Thoracic aorta (tissue), 2 donors: ENCODE measurements around the gene CDYL. TPM values are rescaled to one million over a fixed set of nuclear protein-coding genes. Genes with fewer than 3 reads are reported as not detected.
A peak's percentile ranks its signal among the peaks of the same experiment; 100 is the strongest.
"Not testable (repeated sequence)": the region's sequence is repeated elsewhere in the genome, so short reads cannot be mapped to it uniquely, and the experiment has no call there.

Source experiments
- ATAC-seq: fragments of 150-250 bp; one replicate; pipeline ENCODE4 v1.8.0; 2017; ENCODE audit warnings: low read depth; ENCODE audit not compliant: insufficient number of reproducible peaks, low FRiP score
- DNase-seq: peaks from one replicate; pipeline ENCODE4 v3.0.0-alpha.2; 2020; ENCODE audit warnings: low spot score
- H3K27ac ChIP-seq, 2 donors: fragments of 200-600 bp; sonication (generic); 1 replicate in 1 of 2; 2 replicates in 1 of 2; pipeline ENCODE4 v1.5.1; 2016; ENCODE audit warnings: mild to moderate bottlenecking in 2 of 2, moderate library complexity in 2 of 2
- H3K27me3 ChIP-seq: fragments of 200-600 bp; sonication (generic); replicated peaks from 2 replicates; pipeline ENCODE4 v1.6.0; 2016; ENCODE audit warnings: mild to moderate bottlenecking; ENCODE audit not compliant: insufficient read depth
- H3K36me3 ChIP-seq: fragments of 200-600 bp; sonication (generic); one replicate; pipeline ENCODE4 v1.5.1; 2016
- H3K4me1 ChIP-seq, 2 donors: fragments of 200-600 bp; sonication (generic); 1 replicate in 1 of 2; 2 replicates in 1 of 2; pipeline versions ENCODE4 v1.5.1 to v1.6.0; 2016; ENCODE audit warnings: low read depth in 2 of 2, mild to moderate bottlenecking in 1 of 2; ENCODE audit not compliant: control insufficient read depth in 1 of 2
- H3K4me3 ChIP-seq: fragments of 200-600 bp; sonication (generic); 2 replicates; pipeline ENCODE4 v1.5.1; 2016; ENCODE audit warnings: mild to moderate bottlenecking
- H3K9me3 ChIP-seq: fragments of 200-600 bp; sonication (generic); 2 replicates; pipeline ENCODE4 v1.5.1; 2016
- CTCF ChIP-seq: fragments of 200-600 bp; sonication (generic); IDR thresholded peaks from one replicate; pipeline ENCODE4 v1.5.1; 2019; ENCODE audit warnings: antibody characterized with exemption
- total RNA-seq, 2 donors: library from RNA; depleted of rRNA; stranded (reverse); fragments of >200 nt; gene quantifications; one replicate each; pipeline versions ENCODE4 v1.1.0 to v1.2.3, GENCODE V29; 2016

The CDYL gene
- total RNA-seq, 2 donors from 2014 or later = 22.7 to 38.2 TPM

- DNase-seq = no peak
Observed at GRCh38 chr6:4994741-4995140, 218.5 kb downstream of the CDYL start.

GRCh38 chr6:4997862-4998261 is 221.7 kb downstream of the CDYL start:
- Histone ChIP-seq H3K27me3 (no peaks in the 10 kb centered on the region), H3K27ac (no peak overlapping the region), H3K4me1 (no peaks in the 10 kb centered on the region), H3K4me3 (no peak overlapping the region), H3K36me3 (peaks cover 7% of the 10 kb centered on the region), H3K9me3 (no peaks in the 10 kb centered on the region)
- DNase-seq = no peak
- no peak for ATAC-seq
- TF ChIP-seq CTCF = no peak

More at GRCh38 chr6:4994741-4995140, 218.5 kb downstream of the CDYL start:
- Histone ChIP-seq H3K9me3 (no peaks in the 10 kb centered on the region), H3K27me3 (no peaks in the 10 kb centered on the region), H3K4me3 (no peak overlapping the region), H3K36me3 (peaks cover 7% of the 10 kb centered on the region), H3K4me1 (no peaks in the 10 kb centered on the region), H3K27ac (no peak overlapping the region)
- ATAC-seq = no peak
- TF ChIP-seq CTCF = no peak

- Histone ChIP-seq H3K27me3 (no peaks in the 10 kb centered on the region), H3K27ac (no peak overlapping the region), H3K4me1 (peaks cover 0 to 4% of the 10 kb centered on the region in 2 donors), H3K36me3 (peaks cover 7% of the 10 kb centered on the region), H3K9me3 (no peaks in the 10 kb centered on the region), H3K4me3 (no peak overlapping the region)
- no peak for DNase-seq
- TF ChIP-seq CTCF = no peak
- no peak for ATAC-seq
Observed at GRCh38 chr6:4999586-4999985, 223.4 kb downstream of the CDYL start.

GRCh38 chr6:5003604-5004372 is 227.6 kb downstream of the CDYL start, which contains the start of gene RPP40:
Gene RPP40 (minus strand): TSS chr6:5004037. CDS start chr6:5004002, 35 bp downstream.
- H3K27me3 ChIP-seq = no peaks in the 10 kb centered on the region
- peak; percentile 94 for TF ChIP-seq CTCF
- peaks cover 3% of the 10 kb centered on the region for H3K36me3 ChIP-seq
- H3K4me1 ChIP-seq = peaks cover 0 to 7% of the 10 kb centered on the region in 2 donors
- peak within 1 kb of the TSS; percentile 84 to 97 for H3K27ac ChIP-seq
- DNase-seq (peak; percentile 96), ATAC-seq (peak; percentile 98)
- peak within 1 kb of the TSS; percentile 81 for H3K4me3 ChIP-seq
- no peaks in the 10 kb centered on the region for H3K9me3 ChIP-seq

GRCh38 chr6:5004373-5005037 is 228.3 kb downstream of the CDYL start:
- Histone ChIP-seq H3K4me1 (peaks cover 0 to 7% of the 10 kb centered on the region in 2 donors), H3K27me3 (no peaks in the 10 kb centered on the region), H3K27ac (peak overlapping the region; percentile 84 to 97), H3K36me3 (no peaks in the 10 kb centered on the region), H3K9me3 (no peaks in the 10 kb centered on the region), H3K4me3 (peak overlapping the region; percentile 81)
- DNase-seq (no peak), ATAC-seq (peak; percentile 10)
- TF ChIP-seq CTCF = no peak

GRCh38 chr6:5005038-5005433 is 228.8 kb downstream of the CDYL start:
- DNase-seq, H3K9me3 ChIP-seq, H3K4me3 ChIP-seq, H3K4me1 ChIP-seq, H3K27ac ChIP-seq, ATAC-seq, H3K36me3 ChIP-seq, H3K27me3 ChIP-seq: not testable (repeated sequence)
